GM23338 (cell line): ENCODE data around the gene IGFBP4. TPM values are rescaled to one million over a fixed set of nuclear protein-coding genes. Genes with fewer than 3 reads are reported as not detected.
A peak's percentile ranks its signal among the peaks of the same experiment; 100 is the strongest.

Experiments
- ATAC-seq: fragments of 200-7000 bp; cut with Tn5 transposase; 3 replicates; pipeline ENCODE4 v1.9.1; 2020
- DNase-seq: peaks from one replicate; pipeline ENCODE4 v3.0.0-alpha.2; 2015; ENCODE audit warnings: low spot score
- H2AFZ ChIP-seq: fragments of 200-600 bp; sonication (generic); 2 replicates; pipeline ENCODE4 v1.8.0; 2016; ENCODE audit warnings: antibody characterized with exemption, mild to moderate bottlenecking, moderate library complexity
- H3F3A ChIP-seq: fragments of 200-600 bp; sonication (generic); replicated peaks from 2 replicates; pipeline ENCODE4 v1.8.0; 2017; ENCODE audit warnings: antibody characterized with exemption, mixed run types, low read depth
- H3K27ac ChIP-seq: fragments of 200-600 bp; sonication (generic); 2 replicates; pipeline ENCODE4 v1.6.1; 2016; ENCODE audit warnings: low read depth
- H3K27me3 ChIP-seq: fragments of 200-600 bp; sonication (generic); 2 replicates; pipeline ENCODE4 v1.8.0; 2016; ENCODE audit warnings: mild to moderate bottlenecking, mixed run types, moderate library complexity; ENCODE audit not compliant: insufficient read depth
- H3K36me3 ChIP-seq: fragments of 200-600 bp; sonication (generic); 2 replicates; pipeline ENCODE4 v1.8.0; 2016; ENCODE audit warnings: mild to moderate bottlenecking; ENCODE audit not compliant: insufficient read depth
- H3K4me1 ChIP-seq: fragments of 200-600 bp; sonication (generic); 2 replicates; pipeline ENCODE4 v1.8.0; 2016; ENCODE audit warnings: mild to moderate bottlenecking, moderate library complexity; ENCODE audit not compliant: insufficient read depth
- H3K4me2 ChIP-seq: fragments of 200-600 bp; sonication (generic); 2 replicates; pipeline ENCODE4 v1.7.1; 2017; ENCODE audit warnings: mixed run types
- H3K4me3 ChIP-seq: fragments of 200-600 bp; sonication (generic); 2 replicates; pipeline ENCODE4 v1.6.1; 2016; ENCODE audit warnings: mixed run types
- H3K79me2 ChIP-seq: fragments of 200-600 bp; sonication (generic); replicated peaks from 2 replicates; pipeline ENCODE4 v1.8.0; 2017; ENCODE audit warnings: mild to moderate bottlenecking; ENCODE audit not compliant: insufficient read depth
- H3K9me2 ChIP-seq: fragments of 200-600 bp; sonication (generic); 2 replicates; pipeline ENCODE4 v1.8.0; 2017; ENCODE audit not compliant: insufficient read depth
- H4K20me1 ChIP-seq: fragments of 200-600 bp; sonication (generic); replicated peaks from 2 replicates; pipeline ENCODE4 v1.8.0; 2017; ENCODE audit warnings: mild to moderate bottlenecking; ENCODE audit not compliant: insufficient read depth
- H3K27ac Mint-ChIP-seq: 2 replicates; pipeline ENCODE4 v1.8.0; 2020; ENCODE audit warnings: inconsistent platforms, mild to moderate bottlenecking, moderate library complexity, mixed read lengths
- H3K27me3 Mint-ChIP-seq: 3 replicates; pipeline ENCODE4 v1.8.0; 2022; ENCODE audit warnings: low read depth, mild to moderate bottlenecking, moderate library complexity, mixed read lengths, inconsistent platforms; ENCODE audit not compliant: insufficient read depth, poor library complexity
- H3K36me3 Mint-ChIP-seq: 3 replicates; pipeline ENCODE4 v1.8.0; 2021; ENCODE audit warnings: low read depth, mild to moderate bottlenecking, inconsistent platforms, moderate library complexity, mixed read lengths
- H3K4me1 Mint-ChIP-seq: 3 replicates; pipeline ENCODE4 v1.8.0; 2020; ENCODE audit warnings: mild to moderate bottlenecking, inconsistent platforms, mixed read lengths
- H3K4me3 Mint-ChIP-seq: 3 replicates; pipeline ENCODE4 v1.8.0; 2021; ENCODE audit warnings: moderate library complexity, mild to moderate bottlenecking, inconsistent platforms, mixed read lengths
- H3K9me3 Mint-ChIP-seq: 3 replicates; pipeline ENCODE4 v1.8.0; 2020; ENCODE audit warnings: moderate library complexity, mild to moderate bottlenecking, inconsistent platforms, mixed read lengths
- EZH2 ChIP-seq: fragments of 200-600 bp; sonication (generic); IDR thresholded peaks from one replicate; pipeline ENCODE4 v1.8.0; 2017; ENCODE audit warnings: antibody characterized with exemption, mild to moderate bottlenecking, low read depth; ENCODE audit not compliant: unreplicated experiment
- EZH2phosphoT487 ChIP-seq: fragments of 200-600 bp; sonication (generic); IDR thresholded peaks from one replicate; pipeline ENCODE4 v1.8.1; 2018; ENCODE audit warnings: antibody characterized with exemption; ENCODE audit not compliant: unreplicated experiment
- JUNB ChIP-seq: IDR thresholded peaks from one replicate; pipeline ENCODE4 v1.6.1; 2016; ENCODE audit warnings: antibody characterized with exemption; ENCODE audit not compliant: unreplicated experiment
- NANOG ChIP-seq: IDR thresholded peaks from 2 replicates; pipeline ENCODE4 v1.6.1; 2016; ENCODE audit warnings: antibody characterized with exemption, borderline replicate concordance
- STAT1 ChIP-seq: IDR thresholded peaks from one replicate; pipeline ENCODE4 v1.6.1; 2016; ENCODE audit warnings: antibody characterized with exemption; ENCODE audit not compliant: unreplicated experiment
- ZNF114 ChIP-seq: fragments of 250-450 bp; sonication (Bioruptor Pico); IDR thresholded peaks from 2 replicates; pipeline ENCODE4 v1.5.0; 2020; ENCODE audit warnings: mild to moderate bottlenecking, moderate library complexity
- ZNF331 ChIP-seq: fragments of 250-450 bp; sonication (Bioruptor Pico); IDR thresholded peaks from 2 replicates; pipeline ENCODE4 v1.5.0; 2020; ENCODE audit warnings: low read depth, mild to moderate bottlenecking, moderate library complexity
- polyA plus RNA-seq: library from polyadenylated mRNA; unstranded; fragments of >200 nt; fragmentation: Nextera tagmentation; extraction: Ambion mirVana; gene quantifications from 2 replicates; pipeline ENCODE4 v1.2.1, GENCODE V29; 2016
- total RNA-seq: library from RNA; depleted of rRNA; stranded (reverse); fragments of >200 nt; shearing (Covaris generic); gene quantifications from 2 replicates; pipeline ENCODE4 v1.2.3, GENCODE V29; 2014
- TF ChIP-seq, protein P1 (sequence below): fragments of 250-450 bp; sonication (Bioruptor Pico); IDR thresholded peaks from 2 replicates; pipeline ENCODE4 v1.5.0; 2020; ENCODE audit warnings: mild to moderate bottlenecking, moderate library complexity
- TF ChIP-seq, protein P2 (sequence below): IDR thresholded peaks from 2 replicates; pipeline ENCODE4 v1.6.1; 2016; ENCODE audit warnings: antibody characterized with exemption

Gene IGFBP4
- total and polyA plus RNA-seq, 2 experiments from 2014 or later, result 38.7 to 78.9 TPM

DNA sequence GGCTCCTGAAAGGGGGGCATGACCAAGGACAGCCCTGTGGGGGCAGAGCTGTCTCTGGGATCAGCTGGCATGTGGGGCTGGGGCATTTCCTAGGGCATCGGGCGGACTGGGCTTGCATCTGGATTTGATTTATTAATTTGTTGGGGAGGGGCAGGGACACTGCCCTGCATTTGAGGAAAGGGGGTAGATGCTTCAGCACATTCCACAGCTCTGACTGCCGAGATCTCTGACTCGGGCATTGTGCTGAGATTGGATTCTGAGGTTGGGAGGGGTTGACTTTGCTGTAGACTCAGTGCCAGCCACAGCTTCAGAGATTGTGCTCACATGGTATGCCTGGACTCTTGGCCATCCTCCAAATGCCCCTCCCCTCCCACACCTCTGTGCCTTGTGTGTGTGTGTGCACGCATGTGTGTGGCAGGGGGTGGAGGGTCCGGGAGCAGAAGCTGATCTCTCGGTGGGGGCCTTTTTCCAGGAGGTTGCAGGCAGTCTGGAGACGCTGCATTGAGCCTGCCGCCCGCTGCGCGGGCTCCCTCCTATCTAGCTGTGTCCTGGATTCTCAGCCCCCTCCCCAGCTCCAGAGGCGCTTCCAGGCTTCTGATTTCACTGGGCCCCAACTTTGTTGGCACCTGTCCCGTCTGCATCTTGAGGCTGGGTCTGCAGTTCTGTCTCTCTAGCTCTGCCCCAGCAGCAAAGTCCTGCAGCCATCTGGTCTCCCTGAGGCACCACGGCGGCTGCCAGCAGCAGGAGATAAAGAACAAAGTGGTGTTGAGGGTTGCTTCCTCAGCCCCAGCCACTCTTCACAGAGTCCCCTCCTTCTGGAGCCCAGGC is 14.9 kb downstream of the IGFBP4 start (continued):
- TF ChIP-seq ZNF331 (CRISPR knock-in tag), result no peak

DNA sequence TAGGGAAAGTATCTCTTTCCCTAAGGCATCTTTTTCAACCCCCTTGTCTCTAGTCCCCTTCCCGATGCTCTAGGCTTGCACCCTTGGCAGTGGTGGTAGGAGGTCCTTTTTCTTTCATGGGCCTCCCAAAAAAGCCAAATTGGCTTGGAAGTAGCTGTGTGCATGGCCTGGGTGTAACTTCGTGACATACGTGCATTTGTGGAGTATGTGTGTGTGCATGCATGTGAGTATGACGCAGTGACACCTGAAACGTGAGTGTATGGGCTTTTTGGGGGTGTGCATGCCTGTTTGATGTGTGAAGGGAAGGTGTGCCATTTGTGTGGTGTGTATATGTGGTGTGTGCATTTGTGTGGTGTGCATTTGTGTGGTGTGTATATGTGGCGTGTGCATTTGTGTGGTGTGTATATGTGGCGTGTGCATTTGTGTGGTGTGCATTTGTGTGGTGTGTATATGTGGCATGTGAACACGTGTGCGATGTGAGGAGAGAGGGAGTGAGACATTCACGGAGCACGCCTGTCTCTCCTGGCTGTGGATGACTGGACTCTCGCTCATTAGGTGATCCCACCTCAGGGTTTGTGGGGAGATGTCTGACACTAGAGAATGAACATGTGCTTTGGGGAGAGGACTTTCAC is 15.7 kb downstream of the IGFBP4 start:
- Histone ChIP-seq H3K4me3 (no peak overlapping the region), H4K20me1 (no peaks in the 10 kb centered on the region), H3K79me2 (no peaks in the 10 kb centered on the region), H2AFZ (no peak overlapping the region), H3K4me1 (peaks cover 33% of the 10 kb centered on the region), H3K36me3 (no peaks in the 10 kb centered on the region), H3K9me2 (no peaks in the 10 kb centered on the region), H3K27ac (peak overlapping the region; percentile 26; the same call in 1 of the 2 replicates), H3K27me3 (no peaks in the 10 kb centered on the region), H3K4me2 (no peak overlapping the region), H3F3A (no peaks in the 10 kb centered on the region)
- no peaks in the 10 kb centered on the region for H3K9me3 Mint-ChIP-seq
- no peak overlapping the region for H3K4me3 Mint-ChIP-seq
- H3K36me3 Mint-ChIP-seq, result peaks cover 33% of the 10 kb centered on the region
- DNase-seq, result no peak
- TF ChIP-seq EZH2, result no peak
- H3K27me3 Mint-ChIP-seq, result peaks cover 25% of the 10 kb centered on the region
- H3K4me1 Mint-ChIP-seq, result peaks cover 48% of the 10 kb centered on the region
- H3K27ac Mint-ChIP-seq, result no peak overlapping the region; the same call in 1 of the 2 replicates
- no peak for ATAC-seq

DNA sequence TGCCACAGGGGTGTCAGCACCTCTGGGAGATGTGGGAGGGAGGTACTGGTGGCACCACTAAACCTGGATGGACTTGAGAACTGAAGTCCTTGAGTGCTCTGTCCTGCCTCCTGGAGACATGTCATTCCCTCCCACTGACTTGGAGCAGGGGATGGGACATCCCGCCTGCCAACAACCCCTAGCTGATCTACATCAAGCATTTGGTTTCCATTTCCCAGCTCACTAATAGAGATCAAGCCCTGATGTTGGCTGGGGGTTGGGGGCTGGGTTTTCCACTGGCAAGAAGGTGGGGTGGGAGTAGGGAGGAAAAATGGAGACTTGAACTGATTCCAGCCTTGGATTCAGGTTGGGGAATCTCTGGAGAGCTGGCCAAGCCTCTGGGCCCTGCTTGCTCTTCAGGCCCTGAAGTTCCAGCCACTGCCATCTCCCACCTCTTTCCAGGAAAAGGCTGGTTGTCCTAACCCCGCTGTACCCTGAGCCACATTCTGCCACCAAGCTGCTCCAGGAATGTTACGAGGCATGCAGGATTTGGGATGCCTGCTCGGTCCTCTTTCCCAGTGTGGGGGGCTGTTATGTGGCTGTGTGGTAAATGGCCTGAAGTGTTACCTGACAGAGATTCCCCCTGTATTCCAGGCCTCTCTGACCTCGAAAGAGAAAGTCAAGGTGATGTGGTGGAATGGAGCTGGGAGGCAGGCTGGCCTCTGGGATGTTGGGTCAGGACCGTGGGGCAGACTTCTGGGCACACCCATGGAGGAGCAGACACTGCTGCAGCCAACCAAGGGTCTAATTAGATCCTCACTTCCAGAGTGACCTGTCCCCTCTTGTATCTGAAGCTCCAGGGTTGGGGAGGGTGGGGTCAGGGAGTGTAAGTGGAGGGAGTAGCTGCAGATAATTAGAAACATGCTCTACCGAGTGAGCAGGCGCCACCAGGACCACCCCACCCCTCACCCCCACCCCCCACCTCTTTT is 16.7 kb downstream of the IGFBP4 start:
- Mint-ChIP-seq H3K4me1 (peaks cover 56% of the 10 kb centered on the region), H3K27ac (0 out of 2 replicates have a peak overlapping the region, but pooled peaks have one; percentile 34), H3K27me3 (peaks cover 30% of the 10 kb centered on the region), H3K4me3 (no peak overlapping the region), H3K36me3 (peaks cover 24% of the 10 kb centered on the region), H3K9me3 (peaks cover 3% of the 10 kb centered on the region; the same call in 1 of the 3 replicates)
- Histone ChIP-seq H3K27ac (no peak overlapping the region), H4K20me1 (no peaks in the 10 kb centered on the region), H2AFZ (no peak overlapping the region), H3K36me3 (no peaks in the 10 kb centered on the region), H3F3A (0 out of 2 replicates have a peak, but pooled peaks cover 6% of the 10 kb centered on the region), H3K4me2 (no peak overlapping the region; the same call in 1 of the 2 replicates), H3K4me3 (no peak overlapping the region), H3K9me2 (no peaks in the 10 kb centered on the region), H3K4me1 (peaks cover 36% of the 10 kb centered on the region), H3K79me2 (no peaks in the 10 kb centered on the region), H3K27me3 (no peaks in the 10 kb centered on the region)
- DNase-seq, result no peak
- no peak for ATAC-seq
- TF ChIP-seq, protein P1, sequence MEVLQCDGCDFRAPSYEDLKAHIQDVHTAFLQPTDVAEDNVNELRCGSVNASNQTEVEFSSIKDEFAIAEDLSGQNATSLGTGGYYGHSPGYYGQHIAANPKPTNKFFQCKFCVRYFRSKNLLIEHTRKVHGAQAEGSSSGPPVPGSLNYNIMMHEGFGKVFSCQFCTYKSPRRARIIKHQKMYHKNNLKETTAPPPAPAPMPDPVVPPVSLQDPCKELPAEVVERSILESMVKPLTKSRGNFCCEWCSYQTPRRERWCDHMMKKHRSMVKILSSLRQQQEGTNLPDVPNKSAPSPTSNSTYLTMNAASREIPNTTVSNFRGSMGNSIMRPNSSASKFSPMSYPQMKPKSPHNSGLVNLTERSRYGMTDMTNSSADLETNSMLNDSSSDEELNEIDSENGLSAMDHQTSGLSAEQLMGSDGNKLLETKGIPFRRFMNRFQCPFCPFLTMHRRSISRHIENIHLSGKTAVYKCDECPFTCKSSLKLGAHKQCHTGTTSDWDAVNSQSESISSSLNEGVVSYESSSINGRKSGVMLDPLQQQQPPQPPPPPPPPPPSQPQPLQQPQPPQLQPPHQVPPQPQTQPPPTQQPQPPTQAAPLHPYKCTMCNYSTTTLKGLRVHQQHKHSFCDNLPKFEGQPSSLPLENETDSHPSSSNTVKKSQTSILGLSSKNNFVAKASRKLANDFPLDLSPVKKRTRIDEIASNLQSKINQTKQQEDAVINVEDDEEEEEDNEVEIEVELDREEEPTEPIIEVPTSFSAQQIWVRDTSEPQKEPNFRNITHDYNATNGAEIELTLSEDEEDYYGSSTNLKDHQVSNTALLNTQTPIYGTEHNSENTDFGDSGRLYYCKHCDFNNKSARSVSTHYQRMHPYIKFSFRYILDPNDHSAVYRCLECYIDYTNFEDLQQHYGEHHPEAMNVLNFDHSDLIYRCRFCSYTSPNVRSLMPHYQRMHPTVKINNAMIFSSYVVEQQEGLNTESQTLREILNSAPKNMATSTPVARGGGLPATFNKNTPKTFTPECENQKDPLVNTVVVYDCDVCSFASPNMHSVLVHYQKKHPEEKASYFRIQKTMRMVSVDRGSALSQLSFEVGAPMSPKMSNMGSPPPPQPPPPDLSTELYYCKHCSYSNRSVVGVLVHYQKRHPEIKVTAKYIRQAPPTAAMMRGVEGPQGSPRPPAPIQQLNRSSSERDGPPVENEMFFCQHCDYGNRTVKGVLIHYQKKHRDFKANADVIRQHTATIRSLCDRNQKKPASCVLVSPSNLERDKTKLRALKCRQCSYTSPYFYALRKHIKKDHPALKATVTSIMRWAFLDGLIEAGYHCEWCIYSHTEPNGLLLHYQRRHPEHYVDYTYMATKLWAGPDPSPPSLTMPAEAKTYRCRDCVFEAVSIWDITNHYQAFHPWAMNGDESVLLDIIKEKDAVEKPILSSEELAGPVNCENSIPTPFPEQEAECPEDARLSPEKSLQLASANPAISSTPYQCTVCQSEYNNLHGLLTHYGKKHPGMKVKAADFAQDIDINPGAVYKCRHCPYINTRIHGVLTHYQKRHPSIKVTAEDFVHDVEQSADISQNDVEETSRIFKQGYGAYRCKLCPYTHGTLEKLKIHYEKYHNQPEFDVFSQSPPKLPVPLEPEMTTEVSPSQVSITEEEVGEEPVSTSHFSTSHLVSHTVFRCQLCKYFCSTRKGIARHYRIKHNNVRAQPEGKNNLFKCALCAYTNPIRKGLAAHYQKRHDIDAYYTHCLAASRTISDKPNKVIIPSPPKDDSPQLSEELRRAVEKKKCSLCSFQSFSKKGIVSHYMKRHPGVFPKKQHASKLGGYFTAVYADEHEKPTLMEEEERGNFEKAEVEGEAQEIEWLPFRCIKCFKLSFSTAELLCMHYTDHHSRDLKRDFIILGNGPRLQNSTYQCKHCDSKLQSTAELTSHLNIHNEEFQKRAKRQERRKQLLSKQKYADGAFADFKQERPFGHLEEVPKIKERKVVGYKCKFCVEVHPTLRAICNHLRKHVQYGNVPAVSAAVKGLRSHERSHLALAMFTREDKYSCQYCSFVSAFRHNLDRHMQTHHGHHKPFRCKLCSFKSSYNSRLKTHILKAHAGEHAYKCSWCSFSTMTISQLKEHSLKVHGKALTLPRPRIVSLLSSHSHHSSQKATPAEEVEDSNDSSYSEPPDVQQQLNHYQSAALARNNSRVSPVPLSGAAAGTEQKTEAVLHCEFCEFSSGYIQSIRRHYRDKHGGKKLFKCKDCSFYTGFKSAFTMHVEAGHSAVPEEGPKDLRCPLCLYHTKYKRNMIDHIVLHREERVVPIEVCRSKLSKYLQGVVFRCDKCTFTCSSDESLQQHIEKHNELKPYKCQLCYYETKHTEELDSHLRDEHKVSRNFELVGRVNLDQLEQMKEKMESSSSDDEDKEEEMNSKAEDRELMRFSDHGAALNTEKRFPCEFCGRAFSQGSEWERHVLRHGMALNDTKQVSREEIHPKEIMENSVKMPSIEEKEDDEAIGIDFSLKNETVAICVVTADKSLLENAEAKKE (CRISPR knock-in tag), result no peak
- TF ChIP-seq NANOG, result no peak
- no peak for TF ChIP-seq ZNF114
- TF ChIP-seq, protein P2, sequence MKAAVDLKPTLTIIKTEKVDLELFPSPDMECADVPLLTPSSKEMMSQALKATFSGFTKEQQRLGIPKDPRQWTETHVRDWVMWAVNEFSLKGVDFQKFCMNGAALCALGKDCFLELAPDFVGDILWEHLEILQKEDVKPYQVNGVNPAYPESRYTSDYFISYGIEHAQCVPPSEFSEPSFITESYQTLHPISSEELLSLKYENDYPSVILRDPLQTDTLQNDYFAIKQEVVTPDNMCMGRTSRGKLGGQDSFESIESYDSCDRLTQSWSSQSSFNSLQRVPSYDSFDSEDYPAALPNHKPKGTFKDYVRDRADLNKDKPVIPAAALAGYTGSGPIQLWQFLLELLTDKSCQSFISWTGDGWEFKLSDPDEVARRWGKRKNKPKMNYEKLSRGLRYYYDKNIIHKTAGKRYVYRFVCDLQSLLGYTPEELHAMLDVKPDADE, result no peak
- TF ChIP-seq JUNB, result no peak
- no peak for TF ChIP-seq EZH2
- TF ChIP-seq STAT1, result no peak
- no peak for TF ChIP-seq EZH2phosphoT487
- no peak for TF ChIP-seq ZNF331 (CRISPR knock-in tag)
